SK-N-SH (cell line): ENCODE data around the gene AK3.

ENCODE experiments used
- EP300 ChIP-seq, 2 experiments: IDR thresholded peaks; 2 replicates each; pipeline versions ENCODE4 v1.4.0 to v1.6.1; 2012; ENCODE audit warnings: borderline replicate concordance in 1 of 2, low read depth in 1 of 2, low read length in 1 of 2
- GABPA ChIP-seq: IDR thresholded peaks from 2 replicates; pipeline ENCODE4 v1.4.0; 2012; ENCODE audit warnings: low read depth, mild to moderate bottlenecking
- GATA2 ChIP-seq: sonication (generic); formaldehyde crosslinking; IDR thresholded peaks from 2 replicates; pipeline ENCODE4 v1.5.0; 2020; ENCODE audit warnings: mild to moderate bottlenecking, missing genetic modification reagents
- MEF2A ChIP-seq: IDR thresholded peaks from 2 replicates; pipeline ENCODE4 v1.4.0; 2012; ENCODE audit warnings: low read depth, borderline replicate concordance
- POLR2AphosphoS5 ChIP-seq: IDR thresholded peaks from 2 replicates; pipeline ENCODE4 v1.6.1; 2012; ENCODE audit warnings: low read depth, low read length
- RAD21 ChIP-seq: IDR thresholded peaks from 2 replicates; pipeline ENCODE4 v1.6.1; 2012; ENCODE audit warnings: mild to moderate bottlenecking, low read length
- SIN3A ChIP-seq: IDR thresholded peaks from 2 replicates; pipeline ENCODE4 v1.6.1; 2012; ENCODE audit warnings: low read depth, mild to moderate bottlenecking, low read length, moderate library complexity, borderline replicate concordance
- YY1 ChIP-seq: IDR thresholded peaks from 2 replicates; pipeline ENCODE4 v1.4.0; 2012; ENCODE audit warnings: low read depth, mild to moderate bottlenecking
- TF ChIP-seq, protein P1 (sequence below): fragments of 200-600 bp; sonication (generic); IDR thresholded peaks from 2 replicates; pipeline ENCODE4 v1.6.1; 2017; ENCODE audit warnings: antibody characterized with exemption, mild to moderate bottlenecking, moderate library complexity
- TF ChIP-seq, protein P2 (sequence below): IDR thresholded peaks from 2 replicates; pipeline ENCODE4 v1.6.1; 2012; ENCODE audit warnings: mild to moderate bottlenecking, low read depth, low read length, moderate library complexity
- TF ChIP-seq, protein P3 (sequence below): fragments of 150-350 bp; IDR thresholded peaks from 2 replicates; pipeline ENCODE4 v1.6.1; 2017; ENCODE audit warnings: antibody characterized with exemption, low read length, low read depth, borderline replicate concordance
- TF ChIP-seq, protein P4 (sequence below): IDR thresholded peaks from 2 replicates; pipeline ENCODE4 v1.4.0; 2012; ENCODE audit warnings: low read depth, borderline replicate concordance
- TF ChIP-seq, protein P5 (sequence below): IDR thresholded peaks from 2 replicates; pipeline ENCODE4 v1.4.0; 2012; ENCODE audit warnings: low read depth, borderline replicate concordance

DNA sequence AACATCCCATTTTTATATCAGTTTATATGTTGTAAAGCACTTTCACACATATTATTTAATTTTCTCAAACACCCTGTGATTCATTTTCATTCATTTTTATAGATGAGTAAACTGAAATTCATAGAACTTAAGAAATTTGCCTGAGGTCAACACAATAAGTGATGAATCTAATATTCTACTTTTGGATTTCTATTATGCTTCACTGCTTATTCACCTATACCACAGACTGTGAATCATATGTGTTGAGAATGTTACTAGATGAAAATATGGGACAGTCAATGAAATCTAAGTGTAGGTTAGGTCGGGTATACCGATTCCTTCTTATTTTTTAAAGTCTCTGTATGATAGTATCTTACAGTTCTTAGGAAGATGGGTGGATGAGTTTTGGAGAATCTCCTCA lies 36.9 kb downstream of the AK3 start:
- TF ChIP-seq, protein P1, sequence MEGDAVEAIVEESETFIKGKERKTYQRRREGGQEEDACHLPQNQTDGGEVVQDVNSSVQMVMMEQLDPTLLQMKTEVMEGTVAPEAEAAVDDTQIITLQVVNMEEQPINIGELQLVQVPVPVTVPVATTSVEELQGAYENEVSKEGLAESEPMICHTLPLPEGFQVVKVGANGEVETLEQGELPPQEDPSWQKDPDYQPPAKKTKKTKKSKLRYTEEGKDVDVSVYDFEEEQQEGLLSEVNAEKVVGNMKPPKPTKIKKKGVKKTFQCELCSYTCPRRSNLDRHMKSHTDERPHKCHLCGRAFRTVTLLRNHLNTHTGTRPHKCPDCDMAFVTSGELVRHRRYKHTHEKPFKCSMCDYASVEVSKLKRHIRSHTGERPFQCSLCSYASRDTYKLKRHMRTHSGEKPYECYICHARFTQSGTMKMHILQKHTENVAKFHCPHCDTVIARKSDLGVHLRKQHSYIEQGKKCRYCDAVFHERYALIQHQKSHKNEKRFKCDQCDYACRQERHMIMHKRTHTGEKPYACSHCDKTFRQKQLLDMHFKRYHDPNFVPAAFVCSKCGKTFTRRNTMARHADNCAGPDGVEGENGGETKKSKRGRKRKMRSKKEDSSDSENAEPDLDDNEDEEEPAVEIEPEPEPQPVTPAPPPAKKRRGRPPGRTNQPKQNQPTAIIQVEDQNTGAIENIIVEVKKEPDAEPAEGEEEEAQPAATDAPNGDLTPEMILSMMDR, result no peak
- TF ChIP-seq, protein P2, sequence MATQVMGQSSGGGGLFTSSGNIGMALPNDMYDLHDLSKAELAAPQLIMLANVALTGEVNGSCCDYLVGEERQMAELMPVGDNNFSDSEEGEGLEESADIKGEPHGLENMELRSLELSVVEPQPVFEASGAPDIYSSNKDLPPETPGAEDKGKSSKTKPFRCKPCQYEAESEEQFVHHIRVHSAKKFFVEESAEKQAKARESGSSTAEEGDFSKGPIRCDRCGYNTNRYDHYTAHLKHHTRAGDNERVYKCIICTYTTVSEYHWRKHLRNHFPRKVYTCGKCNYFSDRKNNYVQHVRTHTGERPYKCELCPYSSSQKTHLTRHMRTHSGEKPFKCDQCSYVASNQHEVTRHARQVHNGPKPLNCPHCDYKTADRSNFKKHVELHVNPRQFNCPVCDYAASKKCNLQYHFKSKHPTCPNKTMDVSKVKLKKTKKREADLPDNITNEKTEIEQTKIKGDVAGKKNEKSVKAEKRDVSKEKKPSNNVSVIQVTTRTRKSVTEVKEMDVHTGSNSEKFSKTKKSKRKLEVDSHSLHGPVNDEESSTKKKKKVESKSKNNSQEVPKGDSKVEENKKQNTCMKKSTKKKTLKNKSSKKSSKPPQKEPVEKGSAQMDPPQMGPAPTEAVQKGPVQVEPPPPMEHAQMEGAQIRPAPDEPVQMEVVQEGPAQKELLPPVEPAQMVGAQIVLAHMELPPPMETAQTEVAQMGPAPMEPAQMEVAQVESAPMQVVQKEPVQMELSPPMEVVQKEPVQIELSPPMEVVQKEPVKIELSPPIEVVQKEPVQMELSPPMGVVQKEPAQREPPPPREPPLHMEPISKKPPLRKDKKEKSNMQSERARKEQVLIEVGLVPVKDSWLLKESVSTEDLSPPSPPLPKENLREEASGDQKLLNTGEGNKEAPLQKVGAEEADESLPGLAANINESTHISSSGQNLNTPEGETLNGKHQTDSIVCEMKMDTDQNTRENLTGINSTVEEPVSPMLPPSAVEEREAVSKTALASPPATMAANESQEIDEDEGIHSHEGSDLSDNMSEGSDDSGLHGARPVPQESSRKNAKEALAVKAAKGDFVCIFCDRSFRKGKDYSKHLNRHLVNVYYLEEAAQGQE, result no peak
- TF ChIP-seq, protein P3, sequence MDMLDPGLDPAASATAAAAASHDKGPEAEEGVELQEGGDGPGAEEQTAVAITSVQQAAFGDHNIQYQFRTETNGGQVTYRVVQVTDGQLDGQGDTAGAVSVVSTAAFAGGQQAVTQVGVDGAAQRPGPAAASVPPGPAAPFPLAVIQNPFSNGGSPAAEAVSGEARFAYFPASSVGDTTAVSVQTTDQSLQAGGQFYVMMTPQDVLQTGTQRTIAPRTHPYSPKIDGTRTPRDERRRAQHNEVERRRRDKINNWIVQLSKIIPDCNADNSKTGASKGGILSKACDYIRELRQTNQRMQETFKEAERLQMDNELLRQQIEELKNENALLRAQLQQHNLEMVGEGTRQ, result no peak
- TF ChIP-seq POLR2AphosphoS5 (no peak), YY1 (no peak), RAD21 (no peak), GABPA (no peak), SIN3A (no peak), GATA2 (CRISPR knock-in tag) (no peak), EP300 (IDR thresholded peaks at IDR 0.05; ENCODE audit: borderline replicate concordance in 1 of 2, low read depth in 1 of 2, low read length in 1 of 2) (no peak), MEF2A (no peak)
- TF ChIP-seq, protein P4, sequence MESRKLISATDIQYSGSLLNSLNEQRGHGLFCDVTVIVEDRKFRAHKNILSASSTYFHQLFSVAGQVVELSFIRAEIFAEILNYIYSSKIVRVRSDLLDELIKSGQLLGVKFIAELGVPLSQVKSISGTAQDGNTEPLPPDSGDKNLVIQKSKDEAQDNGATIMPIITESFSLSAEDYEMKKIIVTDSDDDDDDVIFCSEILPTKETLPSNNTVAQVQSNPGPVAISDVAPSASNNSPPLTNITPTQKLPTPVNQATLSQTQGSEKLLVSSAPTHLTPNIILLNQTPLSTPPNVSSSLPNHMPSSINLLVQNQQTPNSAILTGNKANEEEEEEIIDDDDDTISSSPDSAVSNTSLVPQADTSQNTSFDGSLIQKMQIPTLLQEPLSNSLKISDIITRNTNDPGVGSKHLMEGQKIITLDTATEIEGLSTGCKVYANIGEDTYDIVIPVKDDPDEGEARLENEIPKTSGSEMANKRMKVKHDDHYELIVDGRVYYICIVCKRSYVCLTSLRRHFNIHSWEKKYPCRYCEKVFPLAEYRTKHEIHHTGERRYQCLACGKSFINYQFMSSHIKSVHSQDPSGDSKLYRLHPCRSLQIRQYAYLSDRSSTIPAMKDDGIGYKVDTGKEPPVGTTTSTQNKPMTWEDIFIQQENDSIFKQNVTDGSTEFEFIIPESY, result no peak
- TF ChIP-seq, protein P5, sequence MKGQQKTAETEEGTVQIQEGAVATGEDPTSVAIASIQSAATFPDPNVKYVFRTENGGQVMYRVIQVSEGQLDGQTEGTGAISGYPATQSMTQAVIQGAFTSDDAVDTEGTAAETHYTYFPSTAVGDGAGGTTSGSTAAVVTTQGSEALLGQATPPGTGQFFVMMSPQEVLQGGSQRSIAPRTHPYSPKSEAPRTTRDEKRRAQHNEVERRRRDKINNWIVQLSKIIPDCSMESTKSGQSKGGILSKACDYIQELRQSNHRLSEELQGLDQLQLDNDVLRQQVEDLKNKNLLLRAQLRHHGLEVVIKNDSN, result no peak
